ENCODE measurements around the gene EDDM13. TPM values are rescaled to one million over a fixed set of nuclear protein-coding genes. Genes with fewer than 3 reads are reported as not detected.
A peak's percentile ranks its signal among the peaks of the same experiment; 100 is the strongest.

Gene EDDM13
- total RNA-seq, 1 donor from 2014 or later: 1.3 TPM

- ATAC-seq: no peak
Observed at GRCh38 chr19:56312342-56312741, 39.8 kb downstream of the EDDM13 start.

DNA sequence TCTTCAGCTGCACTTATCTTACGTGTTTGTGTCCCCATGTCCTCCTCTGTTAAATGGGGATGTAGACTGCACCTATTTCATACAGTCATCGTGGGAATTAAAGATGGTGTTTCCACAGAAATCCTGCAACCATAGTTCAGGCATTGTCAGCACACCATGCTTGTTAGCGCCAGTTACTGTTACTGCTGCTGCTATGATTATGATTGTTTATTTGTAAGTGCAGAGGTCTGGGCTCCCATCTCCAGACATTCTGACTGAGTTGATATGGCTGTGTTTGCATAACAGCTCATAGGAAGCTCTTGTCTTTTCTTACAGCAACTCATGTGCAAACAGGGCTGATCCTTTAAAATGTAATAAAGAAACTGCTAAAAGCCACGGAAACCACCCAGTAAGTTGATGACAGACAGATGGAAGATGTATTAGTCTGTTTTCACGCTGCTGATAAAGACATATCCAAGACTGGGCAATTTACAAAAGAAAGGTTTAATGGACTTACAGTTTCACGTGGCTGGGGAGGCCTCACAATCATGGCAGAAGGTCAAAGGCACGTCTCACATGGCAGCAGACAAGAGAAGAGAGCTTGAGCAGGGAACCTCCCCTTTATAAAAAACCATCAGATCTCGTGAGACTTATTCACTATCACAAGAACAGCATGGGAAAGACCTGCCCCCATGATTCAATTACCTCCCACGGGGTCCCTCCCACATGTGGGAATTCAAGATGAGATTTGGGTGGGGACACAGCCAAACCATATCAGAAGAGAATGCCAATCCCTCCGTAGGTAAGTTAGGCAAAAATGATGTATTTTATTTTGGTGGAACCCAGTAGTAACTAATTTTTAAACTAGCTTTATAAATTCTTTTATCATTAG is 40.5 kb downstream of the EDDM13 start:
- ATAC-seq (no peak), DNase-seq (no peak)
- H3K27ac ChIP-seq: no peak overlapping the region
- intact Hi-C loops (cut with DNase I): no loop called here
- no peak for TF ChIP-seq CTCF (IDR thresholded peaks at IDR 0.05)
- no peaks in the 10 kb centered on the region for H3K27me3 ChIP-seq (ENCODE audit: low read depth)
- peaks cover 9% of the 10 kb centered on the region for H3K36me3 ChIP-seq
- no peaks in the 10 kb centered on the region for H3K9me3 ChIP-seq
- peaks cover 16% of the 10 kb centered on the region for H3K4me1 ChIP-seq
- H3K4me3 ChIP-seq: no peak overlapping the region

More at GRCh38 chr19:56312342-56312741, 39.8 kb downstream of the EDDM13 start:
- intact Hi-C loops (cut with DNase I): no loop called here
- no peak overlapping the region for H3K4me3 ChIP-seq
- H3K27me3 ChIP-seq (ENCODE audit: low read depth): no peaks in the 10 kb centered on the region
- TF ChIP-seq CTCF (IDR thresholded peaks at IDR 0.05): no peak
- peaks cover 9% of the 10 kb centered on the region for H3K36me3 ChIP-seq
- no peak for DNase-seq
- no peak overlapping the region for H3K27ac ChIP-seq
- peaks cover 16% of the 10 kb centered on the region for H3K4me1 ChIP-seq
- no peaks in the 10 kb centered on the region for H3K9me3 ChIP-seq

- peak; percentile 5 to 8 for ATAC-seq
- Histone ChIP-seq H3K36me3 (peaks cover 9% of the 10 kb centered on the region), H3K4me3 (peak overlapping the region; percentile 75), H3K9me3 (no peaks in the 10 kb centered on the region), H3K4me1 (peaks cover 16% of the 10 kb centered on the region), H3K27me3 (ENCODE audit: low read depth) (no peaks in the 10 kb centered on the region), H3K27ac (peak overlapping the region; percentile 98)
- TF ChIP-seq CTCF (IDR thresholded peaks at IDR 0.05): no peak
- no peak for DNase-seq
- intact Hi-C loops (cut with DNase I): no loop called here
Observed at GRCh38 chr19:56314018-56314380, 41.5 kb downstream of the EDDM13 start.

DNA sequence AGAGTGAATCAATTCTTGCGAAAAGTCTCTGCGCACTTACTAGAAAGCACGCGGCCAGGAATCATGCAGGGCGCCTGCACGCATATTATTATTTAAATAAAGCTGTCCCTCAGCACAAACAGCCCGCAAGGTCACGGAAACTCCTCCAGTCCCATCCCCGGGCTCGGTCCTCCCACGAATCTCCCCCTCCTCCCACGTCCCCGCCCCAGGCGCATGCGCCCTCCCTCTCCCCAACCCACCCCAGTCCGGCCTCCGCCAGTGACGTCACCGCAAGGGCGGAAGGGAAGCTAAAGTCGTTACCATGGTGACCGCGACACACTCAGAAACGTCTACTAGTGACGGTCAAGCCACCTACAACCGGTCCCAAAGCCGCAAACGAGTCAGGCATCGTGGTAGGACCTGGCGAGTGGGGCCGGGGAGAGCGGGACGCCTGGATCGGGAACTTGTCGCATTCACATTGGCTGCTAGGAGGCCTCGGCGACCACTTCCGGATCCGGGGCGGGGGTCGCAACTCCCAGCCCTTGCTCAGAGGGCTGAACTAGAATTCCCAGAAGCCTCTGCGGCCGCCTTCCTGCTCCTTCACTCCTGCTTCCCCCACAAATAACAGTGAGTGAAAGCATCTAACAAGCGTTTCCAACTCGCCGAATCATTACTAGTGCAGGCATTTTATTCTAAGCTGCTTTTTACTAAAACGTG is 42.0 kb downstream of the EDDM13 start, which contains the start of gene ZSCAN5A:
ZSCAN5A (minus strand) TSS at position 459 of the 696 bp plus-strand sequence. CDS start 89,793 bp downstream, outside the sequence.
- peak within 1 kb of the TSS; percentile 75 for H3K4me3 ChIP-seq
- ATAC-seq: peak; percentile 94 to 96
- H3K36me3 ChIP-seq: peaks cover 9% of the 10 kb centered on the region
- peak within 1 kb of the TSS; percentile 98 for H3K27ac ChIP-seq
- intact Hi-C loops (cut with DNase I): no loop called here
- peaks cover 21% of the 10 kb centered on the region for H3K4me1 ChIP-seq
- TF ChIP-seq CTCF (IDR thresholded peaks at IDR 0.05): no peak
- peak; percentile 97 for DNase-seq
- no peaks in the 10 kb centered on the region for H3K9me3 ChIP-seq
- H3K27me3 ChIP-seq (ENCODE audit: low read depth): no peaks in the 10 kb centered on the region

DNA sequence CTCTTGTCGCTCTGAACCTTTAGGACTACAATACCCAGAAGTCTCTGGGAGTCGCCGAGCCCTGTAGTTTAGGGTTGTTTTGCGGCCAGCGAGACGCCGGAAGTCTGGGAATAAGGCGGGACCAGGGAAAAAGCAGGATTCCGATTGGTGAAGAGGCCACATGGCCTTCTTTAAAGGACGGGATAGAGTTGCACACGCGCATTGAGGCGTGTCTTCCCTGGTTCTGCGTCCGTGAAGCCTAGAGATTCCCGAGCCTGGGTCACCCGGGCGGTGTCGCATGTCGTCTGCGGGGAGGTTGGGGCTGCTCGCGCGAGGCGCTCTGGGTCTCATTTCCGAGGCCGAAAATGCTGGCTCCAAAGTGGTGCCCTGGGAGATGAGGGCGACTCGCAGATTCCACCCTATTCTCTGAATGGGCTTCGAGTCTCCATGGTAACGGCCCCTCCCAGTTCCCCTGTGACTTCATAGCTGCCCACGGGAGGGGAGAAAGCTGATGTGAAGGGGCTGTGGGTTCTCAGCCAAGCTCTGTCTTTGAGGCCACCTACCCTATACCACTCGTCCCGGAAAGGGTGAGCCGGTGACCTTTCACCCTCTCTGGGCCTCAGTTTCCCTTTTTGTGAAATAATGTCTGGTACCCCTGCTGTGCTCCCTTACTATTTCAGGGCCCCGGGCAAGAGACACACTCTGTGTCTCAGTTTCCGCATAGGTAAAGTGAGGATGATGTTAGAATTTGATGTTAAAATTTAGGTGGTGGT is 42.7 kb downstream of the EDDM13 start:
- Histone ChIP-seq H3K4me1 (peaks cover 23% of the 10 kb centered on the region), H3K9me3 (no peaks in the 10 kb centered on the region), H3K27me3 (ENCODE audit: low read depth) (no peaks in the 10 kb centered on the region), H3K36me3 (peaks cover 9% of the 10 kb centered on the region), H3K27ac (peak overlapping the region; percentile 98), H3K4me3 (peak overlapping the region; percentile 75)
- ATAC-seq: peak; percentile 96 to 97
- DNase-seq: peak; percentile 94
- intact Hi-C loops (cut with DNase I): no loop called here
- no peak for TF ChIP-seq CTCF (IDR thresholded peaks at IDR 0.05)

Data from lower lobe of right lung (tissue), 2 donors.